ENCODE measurements around the gene KCNT2.
"Not testable (repeated sequence)": the region's sequence is repeated elsewhere in the genome, so short reads cannot be mapped to it uniquely, and the experiment has no call there.

DNA sequence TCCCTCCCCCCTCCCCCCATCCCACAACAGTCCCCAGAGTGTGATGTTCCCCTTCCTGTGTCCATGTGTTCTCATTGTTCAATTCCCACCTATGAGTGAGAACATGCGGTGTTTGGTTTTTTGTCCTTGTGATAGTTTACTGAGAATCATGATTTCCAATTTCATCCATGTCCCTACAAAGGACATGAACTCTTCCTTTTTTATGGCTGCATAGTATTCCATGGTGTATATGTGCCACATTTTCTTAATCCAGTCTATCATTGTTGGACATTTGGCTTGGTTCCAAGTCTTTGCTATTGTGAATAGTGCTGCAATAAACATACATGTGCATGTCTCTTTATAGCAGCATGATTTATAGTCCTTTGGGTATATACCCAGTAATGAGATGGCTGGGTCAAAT is 104.0 kb downstream of the KCNT2 start:
- TF ChIP-seq ZNF274 (IDR thresholded peaks at IDR 0.05; ENCODE audit: borderline replicate concordance, extremely low read depth, low read length); EZH2 (IDR thresholded peaks at IDR 0.05; ENCODE audit: low read depth, low read length, severe bottlenecking); CTCF (IDR thresholded peaks at IDR 0.05; ENCODE audit: control extremely low read depth in 1 of 3, insufficient read depth in 1 of 3, low read depth in 1 of 3, low read length in 3 of 3); MAX (IDR thresholded peaks at IDR 0.05); SIN3A (conservative IDR thresholded peaks at IDR 0.05 in 1 of 2, IDR thresholded peaks at IDR 0.05 in 1 of 2; ENCODE audit: low read depth in 1 of 2, low read length in 2 of 2): not testable (repeated sequence)

Data from H1 (cell line).